ENCODE results near the gene CCDC91.

CCDC91 gene

GRCh38 chr12:28507033-28507432 lies 316.8 kb downstream of the CCDC91 start:
- TF ChIP-seq, protein P1, sequence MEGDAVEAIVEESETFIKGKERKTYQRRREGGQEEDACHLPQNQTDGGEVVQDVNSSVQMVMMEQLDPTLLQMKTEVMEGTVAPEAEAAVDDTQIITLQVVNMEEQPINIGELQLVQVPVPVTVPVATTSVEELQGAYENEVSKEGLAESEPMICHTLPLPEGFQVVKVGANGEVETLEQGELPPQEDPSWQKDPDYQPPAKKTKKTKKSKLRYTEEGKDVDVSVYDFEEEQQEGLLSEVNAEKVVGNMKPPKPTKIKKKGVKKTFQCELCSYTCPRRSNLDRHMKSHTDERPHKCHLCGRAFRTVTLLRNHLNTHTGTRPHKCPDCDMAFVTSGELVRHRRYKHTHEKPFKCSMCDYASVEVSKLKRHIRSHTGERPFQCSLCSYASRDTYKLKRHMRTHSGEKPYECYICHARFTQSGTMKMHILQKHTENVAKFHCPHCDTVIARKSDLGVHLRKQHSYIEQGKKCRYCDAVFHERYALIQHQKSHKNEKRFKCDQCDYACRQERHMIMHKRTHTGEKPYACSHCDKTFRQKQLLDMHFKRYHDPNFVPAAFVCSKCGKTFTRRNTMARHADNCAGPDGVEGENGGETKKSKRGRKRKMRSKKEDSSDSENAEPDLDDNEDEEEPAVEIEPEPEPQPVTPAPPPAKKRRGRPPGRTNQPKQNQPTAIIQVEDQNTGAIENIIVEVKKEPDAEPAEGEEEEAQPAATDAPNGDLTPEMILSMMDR (IDR thresholded peaks at IDR 0.05; ENCODE audit: low read depth, low read length, missing control alignments): no peak
- no peak overlapping the region for H3K4me3 ChIP-seq (ENCODE audit: low read depth, low read length)
- DNase-seq (ENCODE audit: low read depth): no peak

GRCh38 chr12:28507867-28508266 lies 317.6 kb downstream of the CCDC91 start:
- TF ChIP-seq, protein P1 (IDR thresholded peaks at IDR 0.05; ENCODE audit: low read depth, low read length, missing control alignments): no peak
- DNase-seq (ENCODE audit: low read depth): no peak
- no peak overlapping the region for H3K4me3 ChIP-seq (ENCODE audit: low read depth, low read length)

- no peak for DNase-seq (ENCODE audit: low read depth)
- H3K4me3 ChIP-seq (ENCODE audit: low read depth, low read length): no peak overlapping the region
- TF ChIP-seq, protein P1 (IDR thresholded peaks at IDR 0.05; ENCODE audit: low read depth, low read length, missing control alignments): no peak
These were observed 322.1 kb downstream of the CCDC91 start for GRCh38 chr12:28512406-28512805.

- no peak for DNase-seq (ENCODE audit: low read depth)
- TF ChIP-seq, protein P1 (IDR thresholded peaks at IDR 0.05; ENCODE audit: low read depth, low read length, missing control alignments): no peak
- no peak overlapping the region for H3K4me3 ChIP-seq (ENCODE audit: low read depth, low read length)
These were observed 322.6 kb downstream of the CCDC91 start for GRCh38 chr12:28512876-28513275.

DNA sequence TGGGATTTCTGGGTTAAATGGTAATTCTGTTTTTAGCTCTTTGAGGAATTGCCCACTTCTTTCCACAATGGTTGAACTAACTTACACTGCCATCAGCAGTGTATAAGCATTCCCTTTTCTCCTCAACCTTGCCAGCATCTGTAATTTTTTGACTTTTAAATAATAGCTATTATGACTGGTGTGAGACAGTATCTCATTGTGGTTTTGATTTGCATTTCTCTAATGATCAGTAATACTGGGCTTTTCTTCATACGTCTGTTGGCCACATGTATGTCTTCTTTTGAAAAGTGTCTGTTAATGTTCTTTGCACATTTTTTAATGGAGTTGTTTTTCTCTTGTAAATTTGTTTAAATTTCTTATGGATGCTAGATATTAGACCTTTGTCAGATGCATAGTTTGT lies 323.7 kb downstream of the CCDC91 start:
- no peak overlapping the region for H3K4me3 ChIP-seq (ENCODE audit: low read depth, low read length)
- no peak for DNase-seq (ENCODE audit: low read depth)
- TF ChIP-seq, protein P1 (IDR thresholded peaks at IDR 0.05; ENCODE audit: low read depth, low read length, missing control alignments): no peak

DNA sequence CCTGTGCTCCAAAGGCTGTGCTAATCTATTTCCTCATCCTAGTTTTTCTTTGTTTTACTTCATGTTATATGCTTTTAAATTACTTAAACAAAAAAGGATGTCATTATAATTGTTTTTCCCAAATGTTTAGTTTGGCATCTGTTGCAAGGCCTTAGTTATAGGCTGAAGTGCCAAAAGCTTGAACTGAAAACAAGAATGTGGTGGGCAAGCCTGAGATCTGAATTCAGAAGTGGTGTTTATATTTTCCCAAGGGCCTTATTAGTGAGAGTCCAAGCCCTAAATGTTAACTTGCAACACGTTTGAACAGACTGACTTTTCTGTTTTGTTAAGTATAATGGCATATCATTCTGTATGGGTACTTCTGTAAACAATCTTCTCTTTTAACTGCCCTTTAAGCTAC lies 326.8 kb downstream of the CCDC91 start:
- H3K4me3 ChIP-seq (ENCODE audit: low read depth, low read length): no peak overlapping the region
- DNase-seq (ENCODE audit: low read depth): no peak

More for the DNA sequence above, 326.8 kb downstream of the CCDC91 start:
- TF ChIP-seq, protein P1 (IDR thresholded peaks at IDR 0.05; ENCODE audit: low read depth, low read length, missing control alignments): no peak

All from GM12864 (cell line).